GM06990 (cell line): ENCODE results near the gene FAM98C.
A peak's percentile ranks its signal among the peaks of the same experiment; 100 is the strongest.

Source experiments
- DNase-seq: peaks from one replicate; pipeline ENCODE4 v3.0.0-alpha.2; 2011; ENCODE audit not compliant: insufficient read length; ENCODE audit errors: extremely low read depth
- H3K27me3 ChIP-seq: replicated peaks from 2 replicates; pipeline ENCODE4 v1.6.0; 2011; ENCODE audit warnings: low read length; ENCODE audit not compliant: control insufficient read depth, insufficient read depth
- H3K36me3 ChIP-seq: 2 replicates; pipeline ENCODE4 v1.5.1; 2011; ENCODE audit warnings: low read length; ENCODE audit not compliant: control insufficient read depth, insufficient read depth
- H3K4me3 ChIP-seq: replicated peaks from 2 replicates; pipeline ENCODE4 v1.5.1; 2011; ENCODE audit warnings: low read depth, mild to moderate bottlenecking, control low read depth, low read length
- CTCF ChIP-seq: IDR thresholded peaks from 2 replicates; pipeline ENCODE4 v1.5.1; 2011; ENCODE audit warnings: low read length, control low read depth, mild to moderate bottlenecking, inconsistent platforms; ENCODE audit not compliant: insufficient read depth, poor library complexity, severe bottlenecking

The FAM98C gene

GRCh38 chr19:38383743-38384142 lies 19.1 kb upstream of the FAM98C start:
- peaks cover 45% of the 10 kb centered on the region for H3K36me3 ChIP-seq
- no peak overlapping the region for H3K4me3 ChIP-seq
- DNase-seq, result no peak
- no peaks in the 10 kb centered on the region; the same call in 1 of the 2 replicates for H3K27me3 ChIP-seq
- no peak for TF ChIP-seq CTCF

- H3K27me3 ChIP-seq, result peaks cover 1% of the 10 kb centered on the region
- TF ChIP-seq CTCF, result peak; percentile 43
- DNase-seq, result no peak
- no peak overlapping the region for H3K4me3 ChIP-seq
- peaks cover 40% of the 10 kb centered on the region for H3K36me3 ChIP-seq
Observed at GRCh38 chr19:38384209-38385027, 18.5 kb upstream of the FAM98C start.

GRCh38 chr19:38385057-38385803 lies 17.7 kb upstream of the FAM98C start:
- no peak for TF ChIP-seq CTCF
- peaks cover 1% of the 10 kb centered on the region for H3K27me3 ChIP-seq

GRCh38 chr19:38385804-38386257 lies 17.1 kb upstream of the FAM98C start:
- no peak overlapping the region for H3K4me3 ChIP-seq
- DNase-seq, result no peak
- TF ChIP-seq CTCF, result no peak
- H3K27me3 ChIP-seq, result peaks cover 1% of the 10 kb centered on the region
- H3K36me3 ChIP-seq, result peaks cover 33% of the 10 kb centered on the region

More at GRCh38 chr19:38385057-38385803, 17.7 kb upstream of the FAM98C start:
- no peak for DNase-seq
- Histone ChIP-seq H3K36me3 (peaks cover 38% of the 10 kb centered on the region), H3K4me3 (no peak overlapping the region)

- TF ChIP-seq CTCF, result no peak
- no peak for DNase-seq
- no peak overlapping the region for H3K4me3 ChIP-seq
- H3K27me3 ChIP-seq, result peaks cover 1% of the 10 kb centered on the region
- H3K36me3 ChIP-seq, result peaks cover 27% of the 10 kb centered on the region
Observed at GRCh38 chr19:38386300-38386970, 16.5 kb upstream of the FAM98C start.
